Skeletal muscle cell (primary cell): Measurements from ENCODE around the gene GTPBP8.

Experiments
- DNase-seq: peaks from one replicate; pipeline ENCODE4 v3.0.0-alpha.2; 2010; ENCODE audit warnings: low read depth
- H3K4me3 ChIP-seq: 2 replicates; pipeline ENCODE4 v1.5.1; 2011; ENCODE audit warnings: low read depth, mild to moderate bottlenecking, control low read depth, low read length, moderate library complexity

The GTPBP8 gene

GRCh38 chr3:113051302-113051711 lies 60.5 kb downstream of the GTPBP8 start:
- no peak overlapping the region for H3K4me3 ChIP-seq
- DNase-seq = peak; percentile 52
